Measurements from ENCODE around the gene DNAJC15. TPM values are rescaled to one million over a fixed set of nuclear protein-coding genes. Genes with fewer than 3 reads are reported as not detected.

The DNAJC15 gene
- total RNA-seq, 1 donor from 2014 or later: 27.4 TPM

DNA sequence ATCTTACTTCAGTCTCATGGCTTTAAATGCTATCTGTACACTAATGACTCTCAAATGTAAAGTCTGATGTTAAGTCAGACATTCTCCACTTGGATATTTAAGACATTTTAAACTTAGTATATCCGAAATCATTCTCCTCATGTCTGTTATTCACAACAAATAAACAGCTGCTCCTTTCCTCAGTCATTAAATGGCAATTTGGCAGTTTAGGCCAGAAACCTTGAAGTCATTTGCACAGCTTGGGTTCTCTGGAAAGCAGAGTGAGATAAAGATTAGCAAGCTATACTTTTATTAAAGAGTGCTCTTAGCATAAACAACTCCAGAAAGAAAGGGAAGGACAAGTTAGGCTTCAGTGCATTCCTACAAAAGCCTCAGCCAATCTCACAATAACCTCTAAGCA is 53.7 kb downstream of the DNAJC15 start:
- H3K9me3 Mint-ChIP-seq (ENCODE audit: low read depth): peaks cover 6% of the 10 kb centered on the region
- no peak for DNase-seq (ENCODE audit: low spot score, unreplicated experiment)
- TF ChIP-seq, protein P1, sequence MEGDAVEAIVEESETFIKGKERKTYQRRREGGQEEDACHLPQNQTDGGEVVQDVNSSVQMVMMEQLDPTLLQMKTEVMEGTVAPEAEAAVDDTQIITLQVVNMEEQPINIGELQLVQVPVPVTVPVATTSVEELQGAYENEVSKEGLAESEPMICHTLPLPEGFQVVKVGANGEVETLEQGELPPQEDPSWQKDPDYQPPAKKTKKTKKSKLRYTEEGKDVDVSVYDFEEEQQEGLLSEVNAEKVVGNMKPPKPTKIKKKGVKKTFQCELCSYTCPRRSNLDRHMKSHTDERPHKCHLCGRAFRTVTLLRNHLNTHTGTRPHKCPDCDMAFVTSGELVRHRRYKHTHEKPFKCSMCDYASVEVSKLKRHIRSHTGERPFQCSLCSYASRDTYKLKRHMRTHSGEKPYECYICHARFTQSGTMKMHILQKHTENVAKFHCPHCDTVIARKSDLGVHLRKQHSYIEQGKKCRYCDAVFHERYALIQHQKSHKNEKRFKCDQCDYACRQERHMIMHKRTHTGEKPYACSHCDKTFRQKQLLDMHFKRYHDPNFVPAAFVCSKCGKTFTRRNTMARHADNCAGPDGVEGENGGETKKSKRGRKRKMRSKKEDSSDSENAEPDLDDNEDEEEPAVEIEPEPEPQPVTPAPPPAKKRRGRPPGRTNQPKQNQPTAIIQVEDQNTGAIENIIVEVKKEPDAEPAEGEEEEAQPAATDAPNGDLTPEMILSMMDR (IDR thresholded peaks at IDR 0.05; ENCODE audit: unreplicated experiment): no peak
- H3K27me3 Mint-ChIP-seq: no peaks in the 10 kb centered on the region
- H3K4me1 Mint-ChIP-seq (ENCODE audit: low read depth): peaks cover 15% of the 10 kb centered on the region
- no peak overlapping the region for H3K4me3 Mint-ChIP-seq (ENCODE audit: low read depth)
- no peak overlapping the region for H3K27ac Mint-ChIP-seq
- H3K36me3 Mint-ChIP-seq (ENCODE audit: insufficient read depth): peaks cover 36% of the 10 kb centered on the region

DNA sequence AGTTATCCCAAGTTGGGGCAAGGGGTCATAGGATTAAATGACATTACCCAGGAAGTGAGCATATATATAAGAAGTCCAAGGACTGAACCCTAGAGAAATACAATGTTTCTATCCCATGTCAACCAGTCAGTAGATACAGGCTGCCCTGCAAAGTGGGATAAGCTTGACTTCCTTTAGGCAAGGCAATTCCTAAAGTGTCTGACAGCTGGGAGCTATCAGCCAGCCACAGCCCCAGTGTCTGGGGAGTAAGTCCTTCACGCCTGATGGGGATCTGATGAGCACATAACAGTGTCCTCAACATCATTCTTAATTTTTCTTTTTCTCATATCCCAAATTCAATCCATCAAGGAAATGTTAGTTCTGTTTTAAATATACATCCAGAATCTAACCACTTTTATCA is 54.1 kb downstream of the DNAJC15 start:
- peaks cover 33% of the 10 kb centered on the region for H3K36me3 Mint-ChIP-seq (ENCODE audit: insufficient read depth)
- peaks cover 6% of the 10 kb centered on the region for H3K9me3 Mint-ChIP-seq (ENCODE audit: low read depth)
- no peaks in the 10 kb centered on the region for H3K27me3 Mint-ChIP-seq
- DNase-seq (ENCODE audit: low spot score, unreplicated experiment): no peak
- H3K4me1 Mint-ChIP-seq (ENCODE audit: low read depth): peaks cover 11% of the 10 kb centered on the region
- H3K27ac Mint-ChIP-seq: no peak overlapping the region
- TF ChIP-seq, protein P1 (IDR thresholded peaks at IDR 0.05; ENCODE audit: unreplicated experiment): no peak
- H3K4me3 Mint-ChIP-seq (ENCODE audit: low read depth): no peak overlapping the region

DNA sequence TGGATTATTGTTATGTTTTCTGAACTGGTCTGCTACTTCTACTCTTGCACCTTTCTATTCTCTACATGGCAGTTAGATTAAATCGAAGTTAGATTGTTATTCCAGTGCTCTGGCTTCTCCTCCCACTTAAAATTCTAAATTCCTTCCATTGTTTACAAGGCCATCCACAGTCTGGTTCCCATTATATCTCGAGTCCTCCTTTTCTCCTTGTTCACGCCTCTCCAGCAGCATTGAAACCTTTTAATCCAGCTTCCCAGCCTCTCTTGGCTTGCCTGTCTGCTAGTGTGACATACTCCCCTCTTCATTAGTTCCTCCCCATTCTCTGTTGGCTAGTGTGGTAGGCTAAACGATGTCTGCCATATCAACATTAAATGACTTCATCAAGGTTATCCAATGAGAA is 54.5 kb downstream of the DNAJC15 start:
- no peak overlapping the region for H3K27ac Mint-ChIP-seq
- H3K36me3 Mint-ChIP-seq (ENCODE audit: insufficient read depth): peaks cover 31% of the 10 kb centered on the region
- H3K4me1 Mint-ChIP-seq (ENCODE audit: low read depth): peaks cover 9% of the 10 kb centered on the region
- no peak overlapping the region for H3K4me3 Mint-ChIP-seq (ENCODE audit: low read depth)
- TF ChIP-seq, protein P1 (IDR thresholded peaks at IDR 0.05; ENCODE audit: unreplicated experiment): no peak
- no peaks in the 10 kb centered on the region for H3K27me3 Mint-ChIP-seq
- peaks cover 4% of the 10 kb centered on the region for H3K9me3 Mint-ChIP-seq (ENCODE audit: low read depth)
- DNase-seq (ENCODE audit: low spot score, unreplicated experiment): no peak

DNA sequence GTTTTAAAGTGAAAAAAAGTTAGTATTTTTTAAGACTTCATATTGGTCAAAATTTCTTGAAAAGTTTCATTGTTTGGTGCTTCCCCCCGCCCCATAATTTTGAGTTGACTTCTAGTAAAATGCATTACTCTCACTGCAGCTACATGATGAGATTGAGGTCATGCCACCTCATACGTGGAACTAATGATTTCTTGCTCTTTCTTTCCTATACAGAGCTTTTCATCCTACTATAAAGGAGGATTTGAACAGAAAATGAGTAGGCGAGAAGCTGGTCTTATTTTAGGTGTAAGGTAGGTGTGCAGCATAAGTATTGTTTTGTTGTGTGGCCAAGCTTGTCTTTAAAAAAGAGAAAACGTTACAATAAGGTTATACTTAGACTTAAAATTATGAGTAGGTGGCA is 55.0 kb downstream of the DNAJC15 start:
- TF ChIP-seq, protein P1 (IDR thresholded peaks at IDR 0.05; ENCODE audit: unreplicated experiment): no peak
- peaks cover 7% of the 10 kb centered on the region for H3K4me1 Mint-ChIP-seq (ENCODE audit: low read depth)
- no peaks in the 10 kb centered on the region for H3K27me3 Mint-ChIP-seq
- H3K36me3 Mint-ChIP-seq (ENCODE audit: insufficient read depth): peaks cover 29% of the 10 kb centered on the region
- DNase-seq (ENCODE audit: low spot score, unreplicated experiment): no peak
- H3K27ac Mint-ChIP-seq: no peak overlapping the region
- H3K9me3 Mint-ChIP-seq (ENCODE audit: low read depth): peaks cover 3% of the 10 kb centered on the region
- no peak overlapping the region for H3K4me3 Mint-ChIP-seq (ENCODE audit: low read depth)

DNA sequence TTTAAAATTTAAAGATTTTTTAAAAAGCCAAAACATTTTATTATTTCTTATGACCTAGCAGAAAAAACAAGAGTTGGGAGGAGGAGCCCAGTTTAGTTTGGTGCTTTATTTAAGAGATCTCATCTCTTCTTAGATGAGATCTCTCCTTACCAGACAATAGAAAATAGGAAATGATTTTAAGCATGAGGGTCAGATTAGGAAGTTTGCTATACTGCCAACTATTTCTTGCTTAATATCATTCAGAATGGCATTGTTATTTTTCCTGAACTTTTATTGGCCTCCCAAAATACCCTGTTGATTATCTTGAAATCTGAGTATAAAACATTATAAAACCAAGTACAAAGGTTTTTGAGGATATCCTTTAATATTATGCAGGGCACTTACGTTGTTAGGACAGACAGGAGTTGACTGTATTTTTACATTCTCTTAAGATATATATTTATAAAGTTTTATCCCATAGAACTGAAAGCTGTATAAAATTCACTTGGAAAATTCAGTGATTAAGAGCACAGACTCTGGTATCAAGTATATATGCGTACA is 56.1 kb downstream of the DNAJC15 start:
- no peaks in the 10 kb centered on the region for H3K27me3 Mint-ChIP-seq
- peaks cover 7% of the 10 kb centered on the region for H3K4me1 Mint-ChIP-seq (ENCODE audit: low read depth)
- DNase-seq (ENCODE audit: low spot score, unreplicated experiment): no peak
- H3K4me3 Mint-ChIP-seq (ENCODE audit: low read depth): no peak overlapping the region
- H3K9me3 Mint-ChIP-seq (ENCODE audit: low read depth): peaks cover 3% of the 10 kb centered on the region
- H3K27ac Mint-ChIP-seq: no peak overlapping the region
- TF ChIP-seq, protein P1 (IDR thresholded peaks at IDR 0.05; ENCODE audit: unreplicated experiment): no peak
- H3K36me3 Mint-ChIP-seq (ENCODE audit: insufficient read depth): peaks cover 29% of the 10 kb centered on the region
